IMR-90 (cell line): ENCODE results near the gene PPP2R2D.

ENCODE experiments used
- CEBPB ChIP-seq: IDR thresholded peaks from 2 replicates; pipeline ENCODE4 v1.6.1; 2012; ENCODE audit warnings: low read depth, low read length, improper control_type of control experiment
- FOS ChIP-seq: fragments of 150-350 bp; IDR thresholded peaks from 2 replicates; pipeline ENCODE4 v1.6.1; 2016; ENCODE audit warnings: low read depth, low read length
- POLR2A ChIP-seq: IDR thresholded peaks from 2 replicates; pipeline ENCODE4 v1.6.1; 2012; ENCODE audit warnings: mild to moderate bottlenecking, low read depth, low read length
- RAD21 ChIP-seq: IDR thresholded peaks from 2 replicates; pipeline ENCODE4 v1.6.1; 2012; ENCODE audit warnings: low read length, improper control_type of control experiment
- RCOR1 ChIP-seq: IDR thresholded peaks from 2 replicates; pipeline ENCODE4 v1.6.1; 2012; ENCODE audit warnings: mild to moderate bottlenecking, low read length, improper control_type of control experiment; ENCODE audit not compliant: insufficient replicate concordance
- RFX5 ChIP-seq: IDR thresholded peaks from 2 replicates; pipeline ENCODE4 v1.8.0; 2012; ENCODE audit warnings: low read depth, mild to moderate bottlenecking, low read length, moderate library complexity
- SMC3 ChIP-seq: fragments of 150-350 bp; IDR thresholded peaks from 2 replicates; pipeline ENCODE4 v1.6.1; 2016; ENCODE audit warnings: low read depth, mild to moderate bottlenecking, antibody characterized with exemption, low read length, moderate library complexity
- TF ChIP-seq, protein P1 (sequence below): conservative IDR thresholded peaks from 2 replicates; pipeline ENCODE4 v1.5.1; 2012; ENCODE audit warnings: mild to moderate bottlenecking, low read depth, low read length, improper control_type of control experiment

DNA sequence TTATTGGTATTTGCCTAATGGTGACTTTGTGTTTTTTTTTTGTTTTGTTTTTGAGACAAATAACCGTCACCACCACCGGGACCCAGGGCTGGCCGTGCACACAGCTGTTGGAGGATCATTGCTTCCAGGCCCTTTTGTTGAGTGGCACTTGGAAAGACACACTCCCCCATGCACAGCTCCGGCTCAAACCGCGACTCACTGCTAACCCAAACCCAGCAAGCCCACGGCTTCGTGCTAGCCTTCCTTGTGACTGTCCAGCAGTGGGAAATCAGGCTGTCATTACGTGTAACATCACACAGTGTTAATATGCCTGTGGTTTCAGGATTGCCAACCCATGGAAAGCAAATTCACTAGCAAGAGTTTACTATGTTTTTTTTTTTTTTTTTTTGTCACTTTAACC is 63.5 kb downstream of the PPP2R2D start:
- TF ChIP-seq POLR2A (no peak), RCOR1 (no peak), RAD21 (no peak), CEBPB (no peak), FOS (no peak), RFX5 (no peak), SMC3 (no peak)
- TF ChIP-seq, protein P1, sequence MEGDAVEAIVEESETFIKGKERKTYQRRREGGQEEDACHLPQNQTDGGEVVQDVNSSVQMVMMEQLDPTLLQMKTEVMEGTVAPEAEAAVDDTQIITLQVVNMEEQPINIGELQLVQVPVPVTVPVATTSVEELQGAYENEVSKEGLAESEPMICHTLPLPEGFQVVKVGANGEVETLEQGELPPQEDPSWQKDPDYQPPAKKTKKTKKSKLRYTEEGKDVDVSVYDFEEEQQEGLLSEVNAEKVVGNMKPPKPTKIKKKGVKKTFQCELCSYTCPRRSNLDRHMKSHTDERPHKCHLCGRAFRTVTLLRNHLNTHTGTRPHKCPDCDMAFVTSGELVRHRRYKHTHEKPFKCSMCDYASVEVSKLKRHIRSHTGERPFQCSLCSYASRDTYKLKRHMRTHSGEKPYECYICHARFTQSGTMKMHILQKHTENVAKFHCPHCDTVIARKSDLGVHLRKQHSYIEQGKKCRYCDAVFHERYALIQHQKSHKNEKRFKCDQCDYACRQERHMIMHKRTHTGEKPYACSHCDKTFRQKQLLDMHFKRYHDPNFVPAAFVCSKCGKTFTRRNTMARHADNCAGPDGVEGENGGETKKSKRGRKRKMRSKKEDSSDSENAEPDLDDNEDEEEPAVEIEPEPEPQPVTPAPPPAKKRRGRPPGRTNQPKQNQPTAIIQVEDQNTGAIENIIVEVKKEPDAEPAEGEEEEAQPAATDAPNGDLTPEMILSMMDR, result no peak
